Right lobe of liver (tissue), 4 donors: ENCODE data around the gene ABL1.

Experiments used
- CTCF ChIP-seq, 4 donors: fragments of 200-600 bp in 3 of 4; fragments of 450-650 bp in 1 of 4; IDR thresholded peaks; one replicate each; pipeline versions ENCODE4 v1.5.1 to v1.8.0; 2016 to 2022; ENCODE audit warnings: antibody characterized with exemption in 4 of 4, mild to moderate bottlenecking in 2 of 4
- POLR2A ChIP-seq: fragments of 450-650 bp; IDR thresholded peaks from one replicate; pipeline ENCODE4 v1.6.1; 2017; ENCODE audit warnings: antibody characterized with exemption, mild to moderate bottlenecking
- donor health status: DM: no; HTN: no; CAD: no.
- donor health status: DM: no; HTN: no; CAD: no.
- donor health status: DM: no; HTN: yes; CAD: no.

GRCh38 chr9:130864541-130864940, 29.5 kb downstream of the ABL1 start:
- TF ChIP-seq POLR2A: no peak
- TF ChIP-seq CTCF (IDR thresholded peaks at IDR 0.05): no peak
